KMS-11 (cell line): ENCODE measurements around the gene OSBP2.

Experiments
- H2AFZ ChIP-seq: fragments of 200-600 bp; sonication (generic); 2 replicates; pipeline ENCODE4 v1.6.1; 2016; ENCODE audit warnings: antibody characterized with exemption, mixed run types, low read depth
- H3K27ac ChIP-seq: fragments of 200-600 bp; sonication (generic); 2 replicates; pipeline ENCODE4 v1.6.1; 2016; ENCODE audit warnings: mild to moderate bottlenecking, mixed run types
- H3K27me3 ChIP-seq: fragments of 200-600 bp; sonication (generic); 2 replicates; pipeline ENCODE4 v1.6.1; 2017; ENCODE audit warnings: mild to moderate bottlenecking, low read depth, mixed run types, moderate library complexity; ENCODE audit not compliant: insufficient read depth
- H3K36me3 ChIP-seq: fragments of 200-600 bp; sonication (generic); 2 replicates; pipeline ENCODE4 v1.6.1; 2017; ENCODE audit warnings: mild to moderate bottlenecking, mixed run types; ENCODE audit not compliant: insufficient read depth
- H3K4me1 ChIP-seq: fragments of 200-600 bp; sonication (generic); 2 replicates; pipeline ENCODE4 v1.6.1; 2016; ENCODE audit warnings: mild to moderate bottlenecking, low read depth, mixed run types; ENCODE audit not compliant: poor library complexity, severe bottlenecking
- H3K4me2 ChIP-seq: fragments of 200-600 bp; sonication (generic); 2 replicates; pipeline ENCODE4 v1.7.0; 2016; ENCODE audit warnings: mild to moderate bottlenecking, mixed run types
- H3K4me3 ChIP-seq: fragments of 200-600 bp; sonication (generic); IDR thresholded peaks from 2 replicates; pipeline ENCODE4 v1.6.1; 2017; ENCODE audit warnings: low read depth, low read length, mixed read lengths; ENCODE audit not compliant: insufficient read depth
- H3K79me2 ChIP-seq: fragments of 200-600 bp; sonication (generic); 2 replicates; pipeline ENCODE4 v1.6.1; 2016; ENCODE audit warnings: low read depth, mixed run types; ENCODE audit not compliant: insufficient read depth
- H3K9ac ChIP-seq: fragments of 200-600 bp; sonication (generic); 2 replicates; pipeline ENCODE4 v1.6.1; 2016; ENCODE audit warnings: mild to moderate bottlenecking, mixed run types
- H4K20me1 ChIP-seq: fragments of 200-600 bp; sonication (generic); 2 replicates; pipeline ENCODE4 v1.6.1; 2016; ENCODE audit warnings: mild to moderate bottlenecking, mixed run types; ENCODE audit not compliant: insufficient read depth
- CTCF ChIP-seq: fragments of 200-600 bp; sonication (generic); conservative IDR thresholded peaks from 2 replicates; pipeline ENCODE4 v1.6.1; 2017; ENCODE audit warnings: low read depth, mild to moderate bottlenecking, antibody characterized with exemption, low read length, moderate library complexity, mixed read lengths

The OSBP2 gene

GRCh38 chr22:30680991-30681770 lies 13.5 kb upstream of the OSBP2 start:
- Histone ChIP-seq H3K27ac (no peak overlapping the region), H4K20me1 (no peaks in the 10 kb centered on the region), H3K79me2 (no peaks in the 10 kb centered on the region), H2AFZ (no peak overlapping the region), H3K4me2 (no peak overlapping the region), H3K36me3 (no peaks in the 10 kb centered on the region), H3K4me3 (no peak overlapping the region), H3K27me3 (no peaks in the 10 kb centered on the region), H3K9ac (no peak overlapping the region), H3K4me1 (no peaks in the 10 kb centered on the region)
- TF ChIP-seq CTCF = no peak

GRCh38 chr22:30681831-30682230 lies 12.8 kb upstream of the OSBP2 start:
- H3K27ac ChIP-seq = no peak overlapping the region
- TF ChIP-seq CTCF = no peak

GRCh38 chr22:30685178-30685577 lies 9.5 kb upstream of the OSBP2 start:
- Histone ChIP-seq H3K4me3 (no peak overlapping the region), H3K27me3 (no peaks in the 10 kb centered on the region), H3K4me2 (no peak overlapping the region), H3K27ac (no peak overlapping the region), H3K9ac (no peak overlapping the region), H4K20me1 (no peaks in the 10 kb centered on the region), H3K79me2 (no peaks in the 10 kb centered on the region), H2AFZ (no peak overlapping the region), H3K4me1 (no peaks in the 10 kb centered on the region), H3K36me3 (no peaks in the 10 kb centered on the region)
- TF ChIP-seq CTCF = no peak

More at GRCh38 chr22:30681831-30682230, 12.8 kb upstream of the OSBP2 start:
- Histone ChIP-seq H3K27me3 (no peaks in the 10 kb centered on the region), H4K20me1 (no peaks in the 10 kb centered on the region), H2AFZ (no peak overlapping the region), H3K4me3 (no peak overlapping the region), H3K4me2 (no peak overlapping the region), H3K9ac (no peak overlapping the region), H3K36me3 (no peaks in the 10 kb centered on the region), H3K79me2 (no peaks in the 10 kb centered on the region), H3K4me1 (no peaks in the 10 kb centered on the region)

- Histone ChIP-seq H4K20me1 (no peaks in the 10 kb centered on the region), H3K27ac (no peak overlapping the region), H3K79me2 (no peaks in the 10 kb centered on the region), H3K36me3 (no peaks in the 10 kb centered on the region), H3K9ac (no peak overlapping the region), H3K4me1 (no peaks in the 10 kb centered on the region), H2AFZ (no peak overlapping the region), H3K27me3 (no peaks in the 10 kb centered on the region), H3K4me2 (no peak overlapping the region), H3K4me3 (no peak overlapping the region)
- TF ChIP-seq CTCF = no peak
These were observed 7.3 kb upstream of the OSBP2 start for GRCh38 chr22:30687358-30687757.
